K562 (cell line): ENCODE results near the gene MPV17L2. TPM values are rescaled to one million over a fixed set of nuclear protein-coding genes. Genes with fewer than 3 reads are reported as not detected.

ENCODE experiments used
- ATAC-seq: fragments of 200-7000 bp; cut with Tn5 transposase; 3 replicates; pipeline ENCODE4 v1.9.1; 2020; ENCODE audit warnings: moderate library complexity
- BruUV-seq: library from RNA; stranded (reverse); fragments of 400-500 nt; replicated peaks from 2 replicates; lab custom pipeline; 2021; lab: Mats Ljungman, UMichigan
- CTCF ChIA-PET: fragments of 300-600 bp; formaldehyde crosslinking; extraction: SDS; loops from one replicate; lab custom pipeline; 2021; ENCODE audit warnings: low intra/inter-chr PET ratio; lab: Yijun Ruan, JAX
- POLR2A ChIA-PET: fragments of 300-600, 350-650 bp; sonication (Branson Sonifier 250); formaldehyde crosslinking; extraction: SDS; loops from one replicate; lab custom pipeline; 2021; ENCODE audit warnings: antibody characterized with exemption, inconsistent platforms; lab: Yijun Ruan, JAX
- DNase-seq, 4 experiments: peaks; one replicate each; pipeline versions ENCODE4 v3.0.0 to v3.0.0-alpha.2; 2011 to 2018; ENCODE audit warnings: low spot score in 3 of 4, mixed read lengths in 3 of 4; ENCODE audit errors: extremely low read depth in 1 of 4
- FAIRE-seq: peaks from 2 replicates; lab custom pipeline; 2011; peaks lifted over from hg19 to GRCh38; lab: Jason Lieb, UNC
- H2AFZ ChIP-seq: 2 replicates; pipeline ENCODE4 v1.6.0; 2011; ENCODE audit warnings: low read depth, low read length, control low read depth, inconsistent platforms
- H3K27ac ChIP-seq: fragments of 200-600 bp; 3 replicates; pipeline ENCODE4 v1.8.0; 2011; ENCODE audit warnings: low read depth, mild to moderate bottlenecking, control low read depth, inconsistent platforms, low read length, moderate library complexity, mixed read lengths; ENCODE audit errors: extremely low read depth
- H3K27me3 ChIP-seq, 2 experiments: fragments of 300-600 bp in 1 of 2; 2 replicates in 1 of 2; 3 replicates in 1 of 2; pipeline versions ENCODE4 v1.6.0 to v1.8.0; 2011; ENCODE audit warnings: inconsistent platforms in 2 of 2, low read length in 2 of 2, mild to moderate bottlenecking in 1 of 2, mixed read lengths in 1 of 2, moderate library complexity in 1 of 2; ENCODE audit not compliant: control insufficient read depth in 2 of 2, insufficient read depth in 2 of 2
- H3K36me3 ChIP-seq: fragments of 300-600 bp; 3 replicates; pipeline ENCODE4 v1.8.0; 2011; ENCODE audit warnings: mild to moderate bottlenecking, low read length, inconsistent platforms; ENCODE audit not compliant: control insufficient read depth, insufficient read depth
- H3K4me1 ChIP-seq, 2 experiments: fragments of 200-600 bp in 1 of 2; replicated peaks in 1 of 2; 2 replicates in 1 of 2; 3 replicates in 1 of 2; pipeline versions ENCODE4 v1.5.1 to v1.8.0; 2011; ENCODE audit warnings: inconsistent platforms in 2 of 2, low read length in 2 of 2, mild to moderate bottlenecking in 1 of 2, mixed read lengths in 1 of 2, moderate library complexity in 1 of 2; ENCODE audit not compliant: control insufficient read depth in 2 of 2, insufficient read depth in 2 of 2
- H3K4me2 ChIP-seq: 2 replicates; pipeline ENCODE4 v1.6.1; 2011; ENCODE audit warnings: low read length, control low read depth, inconsistent platforms, mixed read lengths; ENCODE audit not compliant: insufficient read depth
- H3K4me3 ChIP-seq: fragments of 200-600 bp; sonication (generic), shearing (Covaris generic); 2 replicates; pipeline ENCODE4 v1.5.1; 2016; ENCODE audit warnings: control low read depth, inconsistent platforms
- H3K79me2 ChIP-seq: fragments of 200-600 bp; 3 replicates; pipeline ENCODE4 v1.8.0; 2011; ENCODE audit warnings: low read length, inconsistent platforms; ENCODE audit not compliant: control insufficient read depth, insufficient read depth
- H3K9ac ChIP-seq, 2 experiments: 2 replicates each; pipeline versions ENCODE4 v1.6.0 to v1.6.1; 2011; ENCODE audit warnings: low read depth in 2 of 2, low read length in 2 of 2, control low read depth in 1 of 2, inconsistent platforms in 1 of 2, mild to moderate bottlenecking in 1 of 2, mixed read lengths in 1 of 2; ENCODE audit not compliant: insufficient read depth in 1 of 2
- H3K9me1 ChIP-seq: one replicate; pipeline ENCODE4 v1.6.0; 2011; ENCODE audit warnings: inconsistent platforms, mild to moderate bottlenecking, low read length, moderate library complexity; ENCODE audit not compliant: control insufficient read depth, insufficient read depth
- H3K9me3 ChIP-seq: replicated peaks from 2 replicates; pipeline ENCODE4 v1.5.1; 2011; ENCODE audit warnings: low read depth, low read length, inconsistent platforms; ENCODE audit not compliant: control insufficient read depth, insufficient read depth
- H4K20me1 ChIP-seq: replicated peaks from 2 replicates; pipeline ENCODE4 v1.6.1; 2011; ENCODE audit warnings: low read length, inconsistent platforms, mixed read lengths; ENCODE audit not compliant: control insufficient read depth, insufficient read depth
- CREB5 ChIP-seq: fragments of 250-450 bp; sonication (Bioruptor Pico); IDR thresholded peaks from 2 replicates; pipeline ENCODE4 v1.5.0; 2020; ENCODE audit warnings: mild to moderate bottlenecking
- FOXK2 ChIP-seq, 2 experiments: fragments of 450-650 bp; IDR thresholded peaks in 1 of 2; conservative IDR thresholded peaks in 1 of 2; 2 replicates each; pipeline ENCODE4 v1.6.1; 2016; ENCODE audit warnings: low read depth in 2 of 2, mild to moderate bottlenecking in 1 of 2
- PCBP2 ChIP-seq: fragments of 200-400 bp; formaldehyde crosslinking; IDR thresholded peaks from 2 replicates; pipeline ENCODE4 v1.6.1; 2018; ENCODE audit warnings: low read length, low read depth, mild to moderate bottlenecking, moderate library complexity; ENCODE audit not compliant: poor library complexity, severe bottlenecking
- SMARCA4 ChIP-seq: fragments of 450-650 bp; IDR thresholded peaks from 2 replicates; pipeline ENCODE4 v1.6.1; 2016
- SP1 ChIP-seq: sonication (generic); formaldehyde crosslinking; IDR thresholded peaks from 2 replicates; pipeline ENCODE4 v1.8.1; 2022; ENCODE audit warnings: mild to moderate bottlenecking, missing genetic modification reagents
- XRCC5 ChIP-seq: fragments of 200-400 bp; formaldehyde crosslinking; IDR thresholded peaks from 2 replicates; pipeline ENCODE4 v1.6.1; 2017; ENCODE audit warnings: low read depth, mild to moderate bottlenecking, low read length
- ZNF143 ChIP-seq: sonication (generic); formaldehyde crosslinking; IDR thresholded peaks from 2 replicates; pipeline ENCODE4 v1.9.0; 2022; ENCODE audit warnings: mild to moderate bottlenecking, missing genetic modification reagents
- ZNF584 ChIP-seq: fragments of 200-800 bp; sonication (Bioruptor generic); IDR thresholded peaks from 2 replicates; pipeline ENCODE4 v1.6.1; 2016; ENCODE audit warnings: low read depth, mild to moderate bottlenecking, missing genetic modification characterization, missing compliant biosample characterization
- WGBS: fragments of 100-300 bp; shearing (Covaris generic); methylation state at CpG from one replicate; pipeline ENCODE4 v1.1.6; 2016; ENCODE audit warnings: low coverage, mixed read lengths; ENCODE audit not compliant: insufficient coverage; ENCODE audit errors: missing lambda C conversion rate; 5-methylcytosine and 5-hydroxymethylcytosine counted together
- in situ Hi-C: fragments of 300-500 bp; cut with MboI; formaldehyde crosslinking; loops from 4 replicates; pipeline ENCODE4 v1.15.0; 2018; ENCODE audit warnings: inconsistent platforms, mixed read lengths
- intact Hi-C: fragments of 100-400 bp; cut with micrococcal nuclease; formaldehyde crosslinking; loops from 2 replicates; pipeline ENCODE4 v1.14.2; 2022
- polyA plus RNA-seq, 8 experiments: library from polyadenylated mRNA; depleted of rRNA in 4 of 8; stranded (reverse) in 5 of 8; unstranded in 3 of 8; fragments of >200 nt; fragmentation: Nextera tagmentation in 2 of 8; fragmentation: Illumina TruSeq in 1 of 8; extraction: Ambion mirVana in 2 of 8; extraction: Trizol in 1 of 8; gene quantifications; 2 replicates each; pipeline versions ENCODE4 v1.2.1 to v1.2.3, GENCODE V29; 2011 to 2014; ENCODE audit warnings: inconsistent platforms in 1 of 8, missing spikeins in 1 of 8
- total RNA-seq, 7 experiments: library from RNA; depleted of rRNA in 6 of 7; stranded (reverse); fragments of >200 nt in 6 of 7; fragmentation: Illumina TruSeq in 2 of 7; extraction: Trizol in 2 of 7; gene quantifications; 2 replicates each; pipeline versions ENCODE4 v1.2.1 to v1.2.3, GENCODE V29; 2011 to 2021; ENCODE audit warnings: low replicate concordance in 1 of 7
- TF ChIP-seq, protein P1 (sequence below), 2 experiments: fragments of 450-650 bp in 1 of 2; sonication (generic) in 1 of 2; formaldehyde crosslinking; conservative IDR thresholded peaks; 2 replicates each; pipeline versions ENCODE4 v1.4.0 to v1.8.1; 2020 to 2022; ENCODE audit warnings: mild to moderate bottlenecking in 1 of 2, missing genetic modification reagents in 1 of 2
- TF ChIP-seq, protein P2 (sequence below): fragments of 450-650 bp; IDR thresholded peaks from 2 replicates; pipeline ENCODE4 v1.6.1; 2014; ENCODE audit warnings: low read depth, mild to moderate bottlenecking, moderate library complexity, borderline replicate concordance

Gene MPV17L2
- total and polyA plus RNA-seq, 9 of the 15 experiments (the other 6 are each of a cell fraction or from before 2014, with no cell fraction given): 10.6 to 60.2 (median 28.5) TPM

DNA sequence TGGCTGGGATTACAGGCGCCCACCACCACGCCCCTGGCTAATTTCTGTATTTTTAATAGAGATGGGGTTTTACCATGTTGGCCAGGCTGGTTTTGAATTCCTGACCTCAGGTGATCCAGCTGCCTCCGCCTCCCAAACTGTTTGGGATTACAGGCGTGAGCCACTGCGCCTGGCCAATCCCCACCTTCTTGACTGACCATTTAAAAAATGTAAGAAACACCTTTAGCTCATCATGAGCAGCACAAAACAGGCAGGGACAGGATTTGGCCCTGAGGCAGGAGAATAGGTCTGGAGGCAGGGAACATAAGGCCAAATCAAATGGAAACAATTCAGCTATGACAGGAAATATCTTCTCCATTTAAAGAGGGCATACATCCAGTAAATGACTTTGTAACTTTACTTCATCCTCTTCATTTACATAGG is 1.4 kb upstream of the MPV17L2 start:
- intact Hi-C loops (loop anchor here (1.0 kb wide), 1 partner anchor 132 kb away; the partner anchor contains the start of gene LSM4), in situ Hi-C loops (no loop called here)
- Histone ChIP-seq H3K27ac (peak overlapping the region; percentile 67), H3K79me2 (peaks cover 18% of the 10 kb centered on the region), H3K4me3 (peak overlapping the region; percentile 48), H3K27me3 (no peaks in the 10 kb centered on the region), H3K4me2 (peak overlapping the region; percentile 81), H3K9ac (peak overlapping the region; percentile 17 to 58; a peak in 3 of 4 replicates), H3K9me3 (no peaks in the 10 kb centered on the region), H2AFZ (peak overlapping the region; percentile 88), H4K20me1 (peaks cover 6% of the 10 kb centered on the region; the same call in 1 of the 2 replicates), H3K9me1 (no peaks in the 10 kb centered on the region), H3K4me1 (peaks cover 17 to 49% of the 10 kb centered on the region in 2 experiments; a peak in 4 of 5 replicates), H3K36me3 (peaks cover 16% of the 10 kb centered on the region; the same call in 2 of the 3 replicates)
- CTCF ChIA-PET: interaction anchor here (1.0 to 1.3 kb wide), 2 partner anchors 60 to 79 kb away, joined by 3 to 5 read pairs; no protein-coding TSS in a partner anchor
- TF ChIP-seq XRCC5 (no peak), PCBP2 (no peak), ZNF143 (CRISPR knock-in tag) (no peak), CREB5 (CRISPR knock-in tag) (no peak), SP1 (CRISPR knock-in tag) (0 out of 2 replicates have a peak, but pooled peaks have one; percentile 32), FOXK2 (conservative IDR thresholded peaks at IDR 0.05 in 1 of 2, IDR thresholded peaks at IDR 0.05 in 1 of 2; ENCODE audit: low read depth in 2 of 2) (0 out of 4 replicates have a peak, but pooled peaks of 1 of the 2 experiments have one; percentile 12), ZNF584 (CRISPR knock-in tag) (no peak), SMARCA4 (no peak)
- TF ChIP-seq, protein P1, sequence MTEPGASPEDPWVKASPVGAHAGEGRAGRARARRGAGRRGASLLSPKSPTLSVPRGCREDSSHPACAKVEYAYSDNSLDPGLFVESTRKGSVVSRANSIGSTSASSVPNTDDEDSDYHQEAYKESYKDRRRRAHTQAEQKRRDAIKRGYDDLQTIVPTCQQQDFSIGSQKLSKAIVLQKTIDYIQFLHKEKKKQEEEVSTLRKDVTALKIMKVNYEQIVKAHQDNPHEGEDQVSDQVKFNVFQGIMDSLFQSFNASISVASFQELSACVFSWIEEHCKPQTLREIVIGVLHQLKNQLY (CRISPR knock-in tag; conservative IDR thresholded peaks at IDR 0.05): 0 out of 4 replicates have a peak, but pooled peaks of 1 of the 2 experiments have one; percentile 34
- TF ChIP-seq, protein P2, sequence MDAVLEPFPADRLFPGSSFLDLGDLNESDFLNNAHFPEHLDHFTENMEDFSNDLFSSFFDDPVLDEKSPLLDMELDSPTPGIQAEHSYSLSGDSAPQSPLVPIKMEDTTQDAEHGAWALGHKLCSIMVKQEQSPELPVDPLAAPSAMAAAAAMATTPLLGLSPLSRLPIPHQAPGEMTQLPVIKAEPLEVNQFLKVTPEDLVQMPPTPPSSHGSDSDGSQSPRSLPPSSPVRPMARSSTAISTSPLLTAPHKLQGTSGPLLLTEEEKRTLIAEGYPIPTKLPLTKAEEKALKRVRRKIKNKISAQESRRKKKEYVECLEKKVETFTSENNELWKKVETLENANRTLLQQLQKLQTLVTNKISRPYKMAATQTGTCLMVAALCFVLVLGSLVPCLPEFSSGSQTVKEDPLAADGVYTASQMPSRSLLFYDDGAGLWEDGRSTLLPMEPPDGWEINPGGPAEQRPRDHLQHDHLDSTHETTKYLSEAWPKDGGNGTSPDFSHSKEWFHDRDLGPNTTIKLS: no peak
- DNase-seq (no peak), ATAC-seq (no peak), FAIRE-seq (no peak)
- no TSS peak for BruUV-seq
- WGBS: 65% methylated on average over 5 of the region's 5 CpGs
- POLR2A ChIA-PET: interaction anchor here (0.8 to 1.8 kb wide), 12 partner anchors 9 to 227 kb away, joined by 3 to 10 read pairs (median 4); partner anchors contain the start of genes JUND and SSBP4
